AG04450 (cell line): ENCODE data around the gene AKAP12. TPM values are rescaled to one million over a fixed set of nuclear protein-coding genes. Genes with fewer than 3 reads are reported as not detected.
A peak's percentile ranks its signal among the peaks of the same experiment; 100 is the strongest.

Experiments
- CTCF ChIA-PET: fragments of 300-600, 350-600 bp; formaldehyde crosslinking; extraction: SDS; loops from one replicate; lab custom pipeline; 2022; ENCODE audit warnings: antibody characterized with exemption, inconsistent platforms; lab: Charles Lee
- POLR2A ChIA-PET: fragments of 350-600 bp; formaldehyde crosslinking; extraction: SDS; loops from one replicate; lab custom pipeline; 2021; ENCODE audit warnings: antibody characterized with exemption, inconsistent platforms; lab: Yijun Ruan, JAX
- DNase-seq: peaks from one replicate; pipeline ENCODE4 v3.0.0-alpha.2; 2011; ENCODE audit warnings: low read depth, low spot score
- H3K27ac ChIP-seq: one replicate; pipeline ENCODE4 v1.5.1; 2012; ENCODE audit warnings: low read depth, low read length, control low read depth
- H3K27me3 ChIP-seq: one replicate; pipeline ENCODE4 v1.6.0; 2012; ENCODE audit warnings: low read length; ENCODE audit not compliant: control insufficient read depth, insufficient read depth
- H3K4me3 ChIP-seq: 2 replicates; pipeline ENCODE4 v1.5.1; 2011; ENCODE audit warnings: mild to moderate bottlenecking, low read depth, low read length, control low read depth
- H3K9me3 ChIP-seq: 2 replicates; pipeline ENCODE4 v1.5.1; 2012; ENCODE audit warnings: low read length; ENCODE audit not compliant: control insufficient read depth, insufficient read depth
- polyA plus RNA-seq: library from polyadenylated mRNA; depleted of rRNA; stranded (reverse); fragments of >200 nt; gene quantifications from 2 replicates; pipeline ENCODE4 v1.2.3, GENCODE V29; 2011
- TF ChIP-seq, protein P1 (sequence below): IDR thresholded peaks from 2 replicates; pipeline ENCODE4 v1.5.1; 2011; ENCODE audit warnings: low read depth, low read length, control low read depth, inconsistent platforms

Gene AKAP12
- polyA plus RNA-seq, 1 experiment = 73.2 TPM

GRCh38 chr6:151236668-151237401 is 2.9 kb upstream of the AKAP12 start:
- Histone ChIP-seq H3K4me3 (no peak overlapping the region), H3K9me3 (no peaks in the 10 kb centered on the region; the same call in 1 of the 2 replicates), H3K27me3 (peaks cover 4% of the 10 kb centered on the region), H3K27ac (no peak overlapping the region)
- CTCF ChIA-PET = no interaction called here
- POLR2A ChIA-PET = no interaction called here
- no peak for DNase-seq
- TF ChIP-seq, protein P1, sequence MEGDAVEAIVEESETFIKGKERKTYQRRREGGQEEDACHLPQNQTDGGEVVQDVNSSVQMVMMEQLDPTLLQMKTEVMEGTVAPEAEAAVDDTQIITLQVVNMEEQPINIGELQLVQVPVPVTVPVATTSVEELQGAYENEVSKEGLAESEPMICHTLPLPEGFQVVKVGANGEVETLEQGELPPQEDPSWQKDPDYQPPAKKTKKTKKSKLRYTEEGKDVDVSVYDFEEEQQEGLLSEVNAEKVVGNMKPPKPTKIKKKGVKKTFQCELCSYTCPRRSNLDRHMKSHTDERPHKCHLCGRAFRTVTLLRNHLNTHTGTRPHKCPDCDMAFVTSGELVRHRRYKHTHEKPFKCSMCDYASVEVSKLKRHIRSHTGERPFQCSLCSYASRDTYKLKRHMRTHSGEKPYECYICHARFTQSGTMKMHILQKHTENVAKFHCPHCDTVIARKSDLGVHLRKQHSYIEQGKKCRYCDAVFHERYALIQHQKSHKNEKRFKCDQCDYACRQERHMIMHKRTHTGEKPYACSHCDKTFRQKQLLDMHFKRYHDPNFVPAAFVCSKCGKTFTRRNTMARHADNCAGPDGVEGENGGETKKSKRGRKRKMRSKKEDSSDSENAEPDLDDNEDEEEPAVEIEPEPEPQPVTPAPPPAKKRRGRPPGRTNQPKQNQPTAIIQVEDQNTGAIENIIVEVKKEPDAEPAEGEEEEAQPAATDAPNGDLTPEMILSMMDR = no peak

- POLR2A ChIA-PET = interaction anchor here (0.6 to 1.7 kb wide), 9 partner anchors 13 to 257 kb away, joined by 3 to 13 read pairs (median 6); no protein-coding TSS in a partner anchor
- CTCF ChIA-PET = interaction anchor here (0.6 to 2.0 kb wide), 7 partner anchors 9 to 488 kb away, joined by 3 to 16 read pairs (median 6); no protein-coding TSS in a partner anchor
- TF ChIP-seq, protein P1 = no peak
Observed at GRCh38 chr6:151240036-151240685, 394 bp downstream of the AKAP12 start.

DNA sequence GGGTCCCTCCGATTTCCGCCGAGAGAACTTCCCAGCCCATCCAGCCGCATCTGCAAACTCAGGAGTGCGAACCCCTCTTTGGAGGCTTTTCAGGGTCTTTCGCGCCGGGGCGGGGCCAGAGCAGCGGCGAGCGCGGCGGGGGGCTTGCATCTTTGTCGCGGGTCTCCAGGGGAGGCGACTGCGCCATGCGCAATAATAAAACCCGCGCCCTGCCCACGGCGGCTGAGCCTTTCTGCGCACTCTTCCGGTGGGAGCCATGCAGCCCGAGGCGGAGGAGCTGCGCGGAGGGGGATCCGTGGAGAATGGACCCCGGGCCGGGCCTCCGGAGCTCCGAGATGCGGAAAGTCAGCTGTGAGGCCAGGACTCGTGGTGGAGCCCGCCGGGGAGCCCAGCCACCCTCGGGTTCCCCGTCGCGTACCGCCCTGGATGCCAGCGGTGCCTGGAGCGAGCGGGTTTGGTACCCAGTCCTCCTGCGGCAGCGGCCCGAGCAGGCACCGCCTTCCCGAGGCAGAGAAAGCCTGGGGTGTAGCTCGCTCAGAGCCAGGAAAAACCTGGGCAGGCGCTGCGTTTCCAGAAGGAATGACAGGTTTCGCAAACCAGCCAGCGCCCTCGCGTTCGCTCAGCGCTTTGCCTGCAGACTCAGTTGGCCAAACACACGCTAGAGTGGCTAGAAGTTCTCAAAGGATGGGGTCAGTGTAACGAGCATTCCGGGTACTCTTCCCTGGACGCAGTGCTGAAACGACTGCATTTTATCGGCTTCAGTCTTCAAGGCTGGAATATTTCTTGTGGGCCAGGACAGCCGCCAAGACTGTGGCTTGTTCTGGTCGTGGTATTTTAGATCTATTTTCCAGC is 1.2 kb downstream of the AKAP12 start:
- peak; percentile 13 for DNase-seq
- CTCF ChIA-PET = interaction anchor here (1.2 to 2.0 kb wide), 3 partner anchors 83 to 349 kb away, joined by 3 to 16 read pairs (median 6); no protein-coding TSS in a partner anchor
- TF ChIP-seq, protein P1 = 0 out of 2 replicates have a peak, but pooled peaks have one; percentile 5
- Histone ChIP-seq H3K27me3 (no peaks in the 10 kb centered on the region), H3K9me3 (no peaks in the 10 kb centered on the region; the same call in 1 of the 2 replicates), H3K27ac (peak overlapping the region; percentile 39), H3K4me3 (peak overlapping the region; percentile 76)
- POLR2A ChIA-PET = interaction anchor here (0.7 to 1.7 kb wide), 3 partner anchors 45 to 154 kb away, joined by 3 read pairs; no protein-coding TSS in a partner anchor

More at GRCh38 chr6:151240036-151240685, 394 bp downstream of the AKAP12 start:
- H3K27ac ChIP-seq = peak overlapping the region; percentile 55
- DNase-seq = no peak
- H3K27me3 ChIP-seq = no peaks in the 10 kb centered on the region
- H3K4me3 ChIP-seq = peak overlapping the region; percentile 76
- no peaks in the 10 kb centered on the region; the same call in 1 of the 2 replicates for H3K9me3 ChIP-seq

DNA sequence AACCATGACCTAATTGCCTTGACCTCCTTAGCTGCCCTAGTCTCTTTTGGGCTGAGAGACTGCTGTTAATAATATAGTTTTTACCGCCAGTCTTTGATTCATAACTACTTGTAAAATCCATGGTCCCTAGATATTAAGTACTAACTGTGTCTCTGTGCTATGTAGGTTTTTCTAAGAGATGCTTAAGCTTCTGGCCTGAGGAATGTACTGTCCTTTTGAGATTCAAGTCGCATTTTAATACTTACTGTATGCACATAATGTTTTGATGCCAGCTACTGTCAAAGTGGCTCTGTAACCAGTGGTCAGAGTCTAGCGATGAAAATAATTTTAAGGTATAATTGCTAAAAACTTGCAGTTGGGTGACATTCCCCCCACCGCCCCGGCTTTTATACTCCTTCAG is 2.1 kb downstream of the AKAP12 start:
- CTCF ChIA-PET = interaction anchor here (1.2 to 2.0 kb wide), 2 partner anchors 83 to 350 kb away, joined by 3 to 7 read pairs; no protein-coding TSS in a partner anchor

More for the DNA sequence above, 2.1 kb downstream of the AKAP12 start:
- Histone ChIP-seq H3K9me3 (no peaks in the 10 kb centered on the region; the same call in 1 of the 2 replicates), H3K4me3 (peak overlapping the region; percentile 76), H3K27ac (no peak overlapping the region), H3K27me3 (no peaks in the 10 kb centered on the region)
- POLR2A ChIA-PET = no interaction called here
- DNase-seq = no peak
- TF ChIP-seq, protein P1 = no peak
